Psoas muscle (tissue), 8 donors: ENCODE data around the gene KRTAP10-7. TPM values are rescaled to one million over a fixed set of nuclear protein-coding genes. Genes with fewer than 3 reads are reported as not detected.

Source experiments
- ATAC-seq, 4 donors: fragments of 200-7000 bp; cut with Tn5 transposase; one replicate each; pipeline ENCODE4 v1.9.1; 2020; ENCODE audit warnings: moderate library complexity in 3 of 4, mild to moderate bottlenecking in 2 of 4
- DNase-seq, 2 donors: peaks; one replicate each; pipeline ENCODE4 v3.0.0-alpha.2; 2020
- H3K27ac ChIP-seq: fragments of 200-600 bp; one replicate; pipeline ENCODE4 v1.8.0; 2022
- H3K27me3 ChIP-seq, 3 donors: fragments of 200-600 bp in 1 of 3; one replicate each; pipeline versions ENCODE4 v1.6.1 to v1.8.0; 2013 to 2022; ENCODE audit warnings: low read length in 2 of 3, mild to moderate bottlenecking in 2 of 3, moderate library complexity in 1 of 3; ENCODE audit not compliant: insufficient read depth in 3 of 3
- H3K36me3 ChIP-seq, 2 donors: fragments of 200-600 bp in 1 of 2; one replicate each; pipeline versions ENCODE4 v1.6.1 to v1.8.0; 2013 to 2022; ENCODE audit warnings: low read depth in 1 of 2, mild to moderate bottlenecking in 1 of 2, moderate library complexity in 1 of 2; ENCODE audit not compliant: insufficient read depth in 1 of 2
- H3K4me1 ChIP-seq: fragments of 200-600 bp; one replicate; pipeline ENCODE4 v1.8.0; 2022
- H3K4me3 ChIP-seq: fragments of 200-600 bp; one replicate; pipeline ENCODE4 v1.8.0; 2022; ENCODE audit warnings: mild to moderate bottlenecking
- H3K9me3 ChIP-seq: fragments of 200-600 bp; one replicate; pipeline ENCODE4 v1.8.0; 2022
- WGBS, 3 donors: extraction: QIAGEN DNeasy Blood & Tissue Kit; methylation state at CpG; one replicate each; pipeline versions ENCODE4 v1.1.6 to v1.1.7; 2013; 5-methylcytosine and 5-hydroxymethylcytosine counted together
- intact Hi-C, 2 donors: fragments of 100-400 bp; cut with DNase I; formaldehyde crosslinking; loops; one replicate each; pipeline versions ENCODE4 v1.11.0 to v1.14.2; 2022
- polyA plus RNA-seq, 3 donors: library from polyadenylated mRNA; stranded (reverse); fragments of 200-250 nt; gene quantifications; one replicate each; pipeline ENCODE4 v1.2.3, GENCODE V29; 2013
- total RNA-seq, 4 donors: library from RNA; stranded (reverse); fragmentation: NEBNext Ultra II Directional in 2 of 4; extraction: Animal tissue kit (Norgen Biotek cat#: 25700) in 2 of 4; gene quantifications; one replicate each; pipeline versions ENCODE4 v1.2.1 to v1.2.4, GENCODE V29; 2021 to 2023
- TF ChIP-seq, protein P1 (sequence below): fragments of 200-600 bp; IDR thresholded peaks from one replicate; pipeline ENCODE4 v1.8.0; 2022; ENCODE audit warnings: antibody characterized with exemption
- donor health status: healthy with polysubstance abuse.
- donor health status: DM: no; HTN: no; CAD: no; lungs with moderate emphysema.
- donor health status: Bipolar disorder and iron deficiency.
- donor health status: healthy.
- donor health status: DM: yes; HTN: yes; CAD: no.
- donor health status: DM: no; HTN: no; CAD: no.
- donor health status: DM: no; HTN: no; CAD: no.
- donor health status: DM: yes; HTN: yes; CAD: no.

The KRTAP10-7 gene
- total and polyA plus RNA-seq, 7 donors: not detected

DNA sequence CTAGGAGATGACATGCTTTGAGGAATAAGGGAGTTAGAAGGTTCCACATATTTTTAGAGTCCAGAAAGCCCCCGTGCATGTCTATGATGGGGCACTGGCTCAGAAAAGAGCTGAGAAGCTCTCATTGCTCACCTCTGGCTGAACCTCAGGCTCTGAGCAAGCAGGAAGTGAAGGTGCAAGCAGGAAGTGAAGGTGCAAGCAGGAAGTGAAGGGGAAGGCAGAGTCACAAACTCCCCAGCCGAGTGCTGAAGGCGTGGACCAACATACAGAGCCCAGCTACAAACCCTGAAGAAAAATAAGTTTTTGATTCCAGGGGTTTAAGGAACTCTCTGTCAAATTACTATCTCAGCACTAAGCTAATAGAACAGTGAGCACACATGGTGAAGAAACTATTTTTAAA lies 18.5 kb downstream of the KRTAP10-7 start:
- no peak overlapping the region for H3K27ac ChIP-seq
- WGBS, 3 donors: 62 to 66% (median 65%) methylated on average over 3 of the region's 3 CpGs
- H3K4me3 ChIP-seq: no peak overlapping the region
- TF ChIP-seq, protein P1, sequence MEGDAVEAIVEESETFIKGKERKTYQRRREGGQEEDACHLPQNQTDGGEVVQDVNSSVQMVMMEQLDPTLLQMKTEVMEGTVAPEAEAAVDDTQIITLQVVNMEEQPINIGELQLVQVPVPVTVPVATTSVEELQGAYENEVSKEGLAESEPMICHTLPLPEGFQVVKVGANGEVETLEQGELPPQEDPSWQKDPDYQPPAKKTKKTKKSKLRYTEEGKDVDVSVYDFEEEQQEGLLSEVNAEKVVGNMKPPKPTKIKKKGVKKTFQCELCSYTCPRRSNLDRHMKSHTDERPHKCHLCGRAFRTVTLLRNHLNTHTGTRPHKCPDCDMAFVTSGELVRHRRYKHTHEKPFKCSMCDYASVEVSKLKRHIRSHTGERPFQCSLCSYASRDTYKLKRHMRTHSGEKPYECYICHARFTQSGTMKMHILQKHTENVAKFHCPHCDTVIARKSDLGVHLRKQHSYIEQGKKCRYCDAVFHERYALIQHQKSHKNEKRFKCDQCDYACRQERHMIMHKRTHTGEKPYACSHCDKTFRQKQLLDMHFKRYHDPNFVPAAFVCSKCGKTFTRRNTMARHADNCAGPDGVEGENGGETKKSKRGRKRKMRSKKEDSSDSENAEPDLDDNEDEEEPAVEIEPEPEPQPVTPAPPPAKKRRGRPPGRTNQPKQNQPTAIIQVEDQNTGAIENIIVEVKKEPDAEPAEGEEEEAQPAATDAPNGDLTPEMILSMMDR: no peak
- peaks cover 9% of the 10 kb centered on the region for H3K9me3 ChIP-seq
- no peak for ATAC-seq
- H3K4me1 ChIP-seq: no peaks in the 10 kb centered on the region
- DNase-seq: no peak
- H3K36me3 ChIP-seq: no peaks in the 10 kb centered on the region
- intact Hi-C loops: no loop called here
- peaks cover 0 to 25% (median 3%) of the 10 kb centered on the region in 3 donors for H3K27me3 ChIP-seq

DNA sequence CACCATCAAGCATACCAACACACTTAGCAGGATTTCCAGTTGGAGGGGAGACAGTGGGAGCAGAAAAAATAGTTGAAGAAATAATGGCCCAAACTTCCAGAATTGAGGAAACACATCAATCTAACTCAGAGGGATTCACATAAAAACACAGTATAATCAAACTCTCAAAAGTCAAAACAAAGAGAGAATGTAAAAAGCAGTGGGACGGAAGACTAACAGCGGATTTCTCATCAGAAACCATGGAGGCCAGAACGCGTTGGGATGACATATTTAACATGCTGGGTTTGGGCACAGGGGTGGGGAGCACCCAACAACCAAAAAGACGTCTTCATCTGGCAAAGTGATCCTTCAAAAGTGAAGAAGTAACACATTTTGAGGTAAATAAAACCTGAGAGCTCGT lies 19.5 kb downstream of the KRTAP10-7 start:
- Histone ChIP-seq H3K36me3 (no peaks in the 10 kb centered on the region), H3K4me3 (no peak overlapping the region), H3K27ac (no peak overlapping the region), H3K9me3 (peaks cover 14% of the 10 kb centered on the region), H3K27me3 (peaks cover 0 to 17% (median 0%) of the 10 kb centered on the region in 3 donors), H3K4me1 (no peaks in the 10 kb centered on the region)
- DNase-seq (no peak), ATAC-seq (no peak)
- intact Hi-C loops: loop anchor here in 1 of 2 donors (5.0 kb wide), 1 partner anchor 172 kb away; no protein-coding TSS in a partner anchor
- WGBS, 3 donors: 82 to 86% (median 85%) methylated on average over 6 of the region's 6 CpGs
- TF ChIP-seq, protein P1: no peak

DNA sequence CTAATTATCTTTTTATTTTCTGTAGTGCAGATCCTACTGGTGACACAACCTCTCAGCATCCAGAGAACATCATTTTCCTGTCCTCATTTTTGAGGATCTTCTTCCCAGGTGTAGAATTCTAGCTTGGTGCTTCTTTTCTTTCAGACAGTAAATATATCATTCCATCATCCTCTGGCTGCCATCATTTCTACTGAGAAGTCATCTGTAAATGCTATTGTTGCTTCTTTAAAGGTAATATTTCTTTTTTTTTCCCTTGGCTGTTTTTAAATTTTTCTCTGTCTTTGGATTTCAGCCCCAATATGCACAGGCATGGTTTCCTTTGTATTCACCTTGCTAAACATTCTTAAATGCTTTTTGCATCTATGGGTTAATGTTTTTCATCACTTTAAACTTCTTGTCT lies 23.2 kb downstream of the KRTAP10-7 start:
- no peak overlapping the region for H3K27ac ChIP-seq
- H3K4me3 ChIP-seq: no peak overlapping the region
- intact Hi-C loops: loop anchor here in 1 of 2 donors (5.0 kb wide), 1 partner anchor 169 kb away; no protein-coding TSS in a partner anchor
- DNase-seq (no peak), ATAC-seq (no peak)
- TF ChIP-seq, protein P1: no peak
- peaks cover 0 to 9% (median 0%) of the 10 kb centered on the region in 3 donors for H3K27me3 ChIP-seq
- H3K4me1 ChIP-seq: no peaks in the 10 kb centered on the region
- H3K9me3 ChIP-seq: peaks cover 14% of the 10 kb centered on the region
- H3K36me3 ChIP-seq: no peaks in the 10 kb centered on the region

DNA sequence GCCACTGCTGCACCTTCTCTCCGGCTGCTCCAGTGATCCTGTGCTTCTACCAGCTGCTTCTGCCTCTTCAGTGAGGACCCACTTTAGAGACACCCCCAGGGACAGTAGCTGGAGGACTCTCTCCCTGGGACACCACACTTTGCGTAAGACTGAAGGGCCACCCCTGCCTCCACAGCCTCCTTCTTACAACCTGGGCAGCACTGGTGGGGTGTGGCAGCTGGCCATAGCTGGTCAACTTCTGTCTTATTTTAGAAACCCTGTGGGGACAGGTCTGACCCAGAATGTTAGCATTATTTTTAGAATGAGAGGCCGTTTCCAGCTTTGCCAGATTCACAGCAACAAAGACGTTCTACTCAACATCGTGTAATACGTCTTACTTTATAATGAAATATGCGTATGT lies 25.4 kb downstream of the KRTAP10-7 start:
- no peaks in the 10 kb centered on the region for H3K4me1 ChIP-seq
- DNase-seq (no peak), ATAC-seq (no peak)
- no peak overlapping the region for H3K27ac ChIP-seq
- WGBS, 3 donors: 63 to 73% (median 71%) methylated on average over 7 of the region's 7 CpGs
- intact Hi-C loops: no loop called here
- no peak overlapping the region for H3K4me3 ChIP-seq
- peaks cover 14% of the 10 kb centered on the region for H3K9me3 ChIP-seq
- no peaks in the 10 kb centered on the region for H3K36me3 ChIP-seq
- TF ChIP-seq, protein P1: no peak
- H3K27me3 ChIP-seq: peaks cover 0 to 13% (median 0%) of the 10 kb centered on the region in 3 donors

DNA sequence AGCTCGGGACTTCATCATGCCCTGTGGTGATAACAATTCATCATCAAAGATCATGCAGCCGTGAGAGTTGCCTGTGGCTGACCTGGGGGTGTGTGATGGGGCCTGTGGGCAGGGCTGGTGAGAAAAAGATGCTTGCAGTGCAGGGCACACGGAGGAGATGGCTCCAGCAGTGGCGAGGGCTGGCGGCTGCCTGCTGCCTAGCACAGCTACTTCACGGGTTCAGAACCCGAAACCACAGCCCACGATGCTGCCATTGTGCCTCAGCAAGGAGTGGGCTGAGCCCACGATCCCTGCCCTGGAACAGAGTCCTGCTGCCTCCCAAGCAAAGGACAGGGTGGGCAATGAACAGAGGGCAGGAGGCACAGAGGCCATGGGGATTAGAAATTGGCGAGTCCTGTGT lies 25.9 kb downstream of the KRTAP10-7 start:
- TF ChIP-seq, protein P1: no peak
- intact Hi-C loops: no loop called here
- Histone ChIP-seq H3K27ac (no peak overlapping the region), H3K4me1 (no peaks in the 10 kb centered on the region), H3K36me3 (no peaks in the 10 kb centered on the region), H3K27me3 (peaks cover 0 to 13% (median 0%) of the 10 kb centered on the region in 3 donors), H3K4me3 (no peak overlapping the region), H3K9me3 (peaks cover 14% of the 10 kb centered on the region)
- 60 to 66% (median 64%) methylated on average over 10 of the region's 10 CpGs for WGBS, 3 donors
- ATAC-seq (no peak), DNase-seq (peak in 1 of 2 donors; percentile 47)
